Measurements from ENCODE around the gene ADAMTS3.

DNA sequence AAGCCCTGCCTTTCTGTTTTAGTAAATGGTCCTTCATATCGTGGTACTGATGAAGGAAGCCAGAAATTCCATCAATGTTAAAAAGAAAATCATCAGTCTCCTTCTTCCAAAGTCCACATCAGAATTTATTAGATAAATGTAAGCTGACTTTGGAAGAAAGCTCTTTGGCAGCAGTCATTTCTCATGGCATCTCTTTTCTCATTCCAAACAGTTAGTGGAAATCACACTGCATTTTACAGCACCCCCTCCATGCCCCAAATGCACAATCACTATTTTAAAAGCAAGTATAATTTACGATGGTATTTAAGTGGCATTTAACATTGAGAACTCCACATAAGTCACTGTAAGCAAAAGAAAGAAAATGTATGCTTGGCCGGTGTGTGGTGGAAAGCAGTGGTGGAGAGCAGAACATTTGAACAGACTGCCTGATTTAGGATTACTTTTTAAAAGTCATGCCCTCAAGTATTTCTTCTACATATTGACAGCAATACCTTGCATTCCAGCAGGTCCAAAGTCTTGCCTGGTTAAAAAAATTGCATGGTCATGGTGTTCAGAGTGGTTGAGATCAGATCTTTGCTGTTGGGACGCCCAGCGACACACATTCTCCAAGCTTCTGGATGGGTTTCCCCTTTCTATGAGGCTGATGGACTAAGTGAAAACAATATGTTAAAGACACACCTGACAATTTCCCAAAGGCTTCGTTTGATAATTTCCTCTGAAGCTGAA, 248.6 kb downstream of the ADAMTS3 start:
- TF ChIP-seq, protein P1, sequence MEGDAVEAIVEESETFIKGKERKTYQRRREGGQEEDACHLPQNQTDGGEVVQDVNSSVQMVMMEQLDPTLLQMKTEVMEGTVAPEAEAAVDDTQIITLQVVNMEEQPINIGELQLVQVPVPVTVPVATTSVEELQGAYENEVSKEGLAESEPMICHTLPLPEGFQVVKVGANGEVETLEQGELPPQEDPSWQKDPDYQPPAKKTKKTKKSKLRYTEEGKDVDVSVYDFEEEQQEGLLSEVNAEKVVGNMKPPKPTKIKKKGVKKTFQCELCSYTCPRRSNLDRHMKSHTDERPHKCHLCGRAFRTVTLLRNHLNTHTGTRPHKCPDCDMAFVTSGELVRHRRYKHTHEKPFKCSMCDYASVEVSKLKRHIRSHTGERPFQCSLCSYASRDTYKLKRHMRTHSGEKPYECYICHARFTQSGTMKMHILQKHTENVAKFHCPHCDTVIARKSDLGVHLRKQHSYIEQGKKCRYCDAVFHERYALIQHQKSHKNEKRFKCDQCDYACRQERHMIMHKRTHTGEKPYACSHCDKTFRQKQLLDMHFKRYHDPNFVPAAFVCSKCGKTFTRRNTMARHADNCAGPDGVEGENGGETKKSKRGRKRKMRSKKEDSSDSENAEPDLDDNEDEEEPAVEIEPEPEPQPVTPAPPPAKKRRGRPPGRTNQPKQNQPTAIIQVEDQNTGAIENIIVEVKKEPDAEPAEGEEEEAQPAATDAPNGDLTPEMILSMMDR (IDR thresholded peaks at IDR 0.05): no peak
- TF ChIP-seq, protein P2, sequence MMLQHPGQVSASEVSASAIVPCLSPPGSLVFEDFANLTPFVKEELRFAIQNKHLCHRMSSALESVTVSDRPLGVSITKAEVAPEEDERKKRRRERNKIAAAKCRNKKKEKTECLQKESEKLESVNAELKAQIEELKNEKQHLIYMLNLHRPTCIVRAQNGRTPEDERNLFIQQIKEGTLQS (CRISPR knock-in tag; conservative IDR thresholded peaks at IDR 0.05): no peak
- TF ChIP-seq EMX1 (CRISPR knock-in tag; IDR thresholded peaks at IDR 0.05): no peak
- no peak for TF ChIP-seq ZNF416 (CRISPR knock-in tag; IDR thresholded peaks at IDR 0.05)
- TF ChIP-seq, protein P3, sequence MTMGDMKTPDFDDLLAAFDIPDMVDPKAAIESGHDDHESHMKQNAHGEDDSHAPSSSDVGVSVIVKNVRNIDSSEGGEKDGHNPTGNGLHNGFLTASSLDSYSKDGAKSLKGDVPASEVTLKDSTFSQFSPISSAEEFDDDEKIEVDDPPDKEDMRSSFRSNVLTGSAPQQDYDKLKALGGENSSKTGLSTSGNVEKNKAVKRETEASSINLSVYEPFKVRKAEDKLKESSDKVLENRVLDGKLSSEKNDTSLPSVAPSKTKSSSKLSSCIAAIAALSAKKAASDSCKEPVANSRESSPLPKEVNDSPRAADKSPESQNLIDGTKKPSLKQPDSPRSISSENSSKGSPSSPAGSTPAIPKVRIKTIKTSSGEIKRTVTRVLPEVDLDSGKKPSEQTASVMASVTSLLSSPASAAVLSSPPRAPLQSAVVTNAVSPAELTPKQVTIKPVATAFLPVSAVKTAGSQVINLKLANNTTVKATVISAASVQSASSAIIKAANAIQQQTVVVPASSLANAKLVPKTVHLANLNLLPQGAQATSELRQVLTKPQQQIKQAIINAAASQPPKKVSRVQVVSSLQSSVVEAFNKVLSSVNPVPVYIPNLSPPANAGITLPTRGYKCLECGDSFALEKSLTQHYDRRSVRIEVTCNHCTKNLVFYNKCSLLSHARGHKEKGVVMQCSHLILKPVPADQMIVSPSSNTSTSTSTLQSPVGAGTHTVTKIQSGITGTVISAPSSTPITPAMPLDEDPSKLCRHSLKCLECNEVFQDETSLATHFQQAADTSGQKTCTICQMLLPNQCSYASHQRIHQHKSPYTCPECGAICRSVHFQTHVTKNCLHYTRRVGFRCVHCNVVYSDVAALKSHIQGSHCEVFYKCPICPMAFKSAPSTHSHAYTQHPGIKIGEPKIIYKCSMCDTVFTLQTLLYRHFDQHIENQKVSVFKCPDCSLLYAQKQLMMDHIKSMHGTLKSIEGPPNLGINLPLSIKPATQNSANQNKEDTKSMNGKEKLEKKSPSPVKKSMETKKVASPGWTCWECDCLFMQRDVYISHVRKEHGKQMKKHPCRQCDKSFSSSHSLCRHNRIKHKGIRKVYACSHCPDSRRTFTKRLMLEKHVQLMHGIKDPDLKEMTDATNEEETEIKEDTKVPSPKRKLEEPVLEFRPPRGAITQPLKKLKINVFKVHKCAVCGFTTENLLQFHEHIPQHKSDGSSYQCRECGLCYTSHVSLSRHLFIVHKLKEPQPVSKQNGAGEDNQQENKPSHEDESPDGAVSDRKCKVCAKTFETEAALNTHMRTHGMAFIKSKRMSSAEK (CRISPR knock-in tag; IDR thresholded peaks at IDR 0.05; ENCODE audit: borderline replicate concordance): no peak
